Measurements from ENCODE around the gene TTC22.

- TF ChIP-seq TSHZ2 (CRISPR knock-in tag; IDR thresholded peaks at IDR 0.05): no peak
- TF ChIP-seq, protein P1, sequence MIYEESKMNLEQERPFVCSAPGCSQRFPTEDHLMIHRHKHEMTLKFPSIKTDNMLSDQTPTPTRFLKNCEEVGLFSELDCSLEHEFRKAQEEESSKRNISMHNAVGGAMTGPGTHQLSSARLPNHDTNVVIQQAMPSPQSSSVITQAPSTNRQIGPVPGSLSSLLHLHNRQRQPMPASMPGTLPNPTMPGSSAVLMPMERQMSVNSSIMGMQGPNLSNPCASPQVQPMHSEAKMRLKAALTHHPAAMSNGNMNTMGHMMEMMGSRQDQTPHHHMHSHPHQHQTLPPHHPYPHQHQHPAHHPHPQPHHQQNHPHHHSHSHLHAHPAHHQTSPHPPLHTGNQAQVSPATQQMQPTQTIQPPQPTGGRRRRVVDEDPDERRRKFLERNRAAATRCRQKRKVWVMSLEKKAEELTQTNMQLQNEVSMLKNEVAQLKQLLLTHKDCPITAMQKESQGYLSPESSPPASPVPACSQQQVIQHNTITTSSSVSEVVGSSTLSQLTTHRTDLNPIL (CRISPR knock-in tag; IDR thresholded peaks at IDR 0.05; ENCODE audit: low read depth): no peak
- TF ChIP-seq ZC3H10 (CRISPR knock-in tag; IDR thresholded peaks at IDR 0.05): no peak
- no peak for TF ChIP-seq PATZ1 (CRISPR knock-in tag; IDR thresholded peaks at IDR 0.05; ENCODE audit: borderline replicate concordance)
- TF ChIP-seq ZNF565 (CRISPR knock-in tag; conservative IDR thresholded peaks at IDR 0.05; ENCODE audit: low read depth): no peak
- no peak for TF ChIP-seq ARNTL (CRISPR knock-in tag; IDR thresholded peaks at IDR 0.05; ENCODE audit: borderline replicate concordance, low read depth)
- no peak for TF ChIP-seq ZFP3 (CRISPR knock-in tag; IDR thresholded peaks at IDR 0.05)
- no peak for TF ChIP-seq SNAI2 (CRISPR knock-in tag; IDR thresholded peaks at IDR 0.05)
- TF ChIP-seq ZNF70 (CRISPR knock-in tag; IDR thresholded peaks at IDR 0.05): no peak
- TF ChIP-seq TCF4 (CRISPR knock-in tag; IDR thresholded peaks at IDR 0.05; ENCODE audit: borderline replicate concordance): no peak
- no peak for TF ChIP-seq ZFP30 (CRISPR knock-in tag; IDR thresholded peaks at IDR 0.05)
- TF ChIP-seq RARB (CRISPR knock-in tag; IDR thresholded peaks at IDR 0.05): no peak
- TF ChIP-seq PPARA (CRISPR knock-in tag; IDR thresholded peaks at IDR 0.05; ENCODE audit: borderline replicate concordance): no peak
- TF ChIP-seq, protein P2, sequence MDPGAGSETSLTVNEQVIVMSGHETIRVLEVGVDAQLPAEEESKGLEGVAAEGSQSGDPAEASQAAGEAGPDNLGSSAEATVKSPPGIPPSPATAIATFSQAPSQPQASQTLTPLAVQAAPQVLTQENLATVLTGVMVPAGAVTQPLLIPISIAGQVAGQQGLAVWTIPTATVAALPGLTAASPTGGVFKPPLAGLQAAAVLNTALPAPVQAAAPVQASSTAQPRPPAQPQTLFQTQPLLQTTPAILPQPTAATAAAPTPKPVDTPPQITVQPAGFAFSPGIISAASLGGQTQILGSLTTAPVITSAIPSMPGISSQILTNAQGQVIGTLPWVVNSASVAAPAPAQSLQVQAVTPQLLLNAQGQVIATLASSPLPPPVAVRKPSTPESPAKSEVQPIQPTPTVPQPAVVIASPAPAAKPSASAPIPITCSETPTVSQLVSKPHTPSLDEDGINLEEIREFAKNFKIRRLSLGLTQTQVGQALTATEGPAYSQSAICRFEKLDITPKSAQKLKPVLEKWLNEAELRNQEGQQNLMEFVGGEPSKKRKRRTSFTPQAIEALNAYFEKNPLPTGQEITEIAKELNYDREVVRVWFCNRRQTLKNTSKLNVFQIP (CRISPR knock-in tag; IDR thresholded peaks at IDR 0.05; ENCODE audit: borderline replicate concordance, low read depth): no peak
Measured at GRCh38 chr1:54811066-54811465, 9.9 kb upstream of the TTC22 start.
